ENCODE measurements around the gene TRAF3IP1.

Gene TRAF3IP1

DNA sequence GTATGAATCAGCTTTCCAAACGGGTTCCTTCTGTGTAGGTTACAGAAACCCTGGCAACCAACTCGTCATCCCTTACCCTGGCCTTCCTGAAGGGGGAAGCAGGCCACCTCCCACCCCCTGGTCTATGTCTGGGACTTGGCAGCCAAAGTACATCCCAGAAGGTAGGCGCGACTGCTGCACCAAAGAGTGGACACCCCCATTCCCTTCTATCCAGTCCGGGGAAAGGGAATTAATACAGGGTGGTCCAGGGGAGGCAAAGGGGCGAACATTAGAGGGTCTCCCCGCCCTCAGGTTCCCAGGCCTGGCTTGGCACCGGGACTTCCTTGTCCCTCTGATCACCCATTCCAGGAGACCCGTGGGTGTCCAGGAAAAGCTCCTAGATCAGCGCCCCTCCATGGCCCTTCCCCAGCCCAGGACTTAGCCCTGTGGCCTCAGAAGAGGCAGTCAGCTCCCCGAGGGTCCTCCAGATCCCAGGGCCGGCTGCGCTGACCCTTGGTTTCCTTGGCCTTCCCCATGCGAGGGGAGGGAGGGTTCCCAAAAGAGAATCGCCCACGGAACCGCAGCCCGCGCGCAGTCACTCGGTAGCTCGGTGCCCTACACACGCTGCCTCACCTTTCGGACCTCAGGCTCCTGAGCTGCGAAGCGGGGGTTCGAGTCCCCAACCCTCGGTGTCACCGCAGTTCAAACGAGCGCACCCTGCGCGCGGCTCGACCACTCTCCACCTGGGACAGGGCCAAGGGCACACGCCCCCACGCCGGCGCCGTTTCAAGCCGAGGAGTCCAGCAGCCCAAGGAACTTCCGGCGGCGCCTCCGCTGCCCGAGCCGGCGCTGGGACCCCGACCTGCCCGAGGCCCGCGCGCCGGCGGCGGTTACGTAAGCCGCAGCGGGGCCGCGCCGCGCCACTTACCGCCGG, 32.3 kb upstream of the TRAF3IP1 start, which contains the start of gene PER2:
PER2 (minus strand) TSS at position 874 of the 913 bp plus-strand sequence. CDS start 10,674 bp downstream, outside the sequence.
- DNase-seq: peak; percentile 34

DNA sequence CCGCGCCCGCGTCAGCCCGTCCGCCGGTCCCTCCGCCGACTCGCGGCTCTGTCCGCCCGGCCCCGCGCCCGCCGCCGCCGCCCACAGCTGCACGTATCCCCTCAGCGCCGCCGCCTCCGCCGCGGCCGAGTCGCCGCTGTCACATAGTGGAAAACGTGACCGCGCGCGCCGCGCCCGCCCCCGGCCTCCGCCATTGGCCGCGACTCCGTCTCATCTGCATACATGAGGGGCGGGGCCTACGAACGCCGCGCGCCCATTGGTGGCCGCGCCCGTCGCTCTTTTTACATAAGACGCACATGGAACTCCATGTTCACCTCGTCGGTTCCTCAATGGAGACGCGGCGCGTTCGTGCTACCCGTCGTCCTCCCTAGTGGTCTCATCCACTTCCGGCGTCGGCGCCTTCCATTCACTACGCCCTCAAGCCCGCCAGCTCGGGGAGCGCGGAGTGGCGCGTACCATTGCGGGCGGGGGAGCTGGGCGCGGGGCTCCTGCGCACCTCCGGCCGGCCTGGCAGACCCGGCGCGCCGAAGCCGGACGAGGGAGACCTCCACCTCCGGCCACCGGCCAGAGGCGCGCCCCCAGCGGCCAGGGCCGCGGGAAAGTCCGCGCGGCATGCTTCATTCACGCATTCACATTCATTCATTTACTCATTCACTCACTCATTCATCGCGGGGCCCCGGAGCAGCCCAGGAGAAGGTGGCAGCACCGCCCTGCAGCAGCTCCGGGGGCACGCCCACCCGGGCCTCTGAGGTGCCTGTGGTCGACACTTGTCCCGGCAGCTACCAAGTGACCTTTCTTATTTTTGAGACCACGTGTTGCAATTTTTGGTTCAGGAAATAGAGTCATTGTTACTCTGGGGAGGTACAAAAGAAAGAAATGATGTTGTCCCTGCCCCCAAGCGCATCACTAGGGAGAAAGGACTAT, 31.4 kb upstream of the TRAF3IP1 start:
- DNase-seq: peak; percentile 99

DNA sequence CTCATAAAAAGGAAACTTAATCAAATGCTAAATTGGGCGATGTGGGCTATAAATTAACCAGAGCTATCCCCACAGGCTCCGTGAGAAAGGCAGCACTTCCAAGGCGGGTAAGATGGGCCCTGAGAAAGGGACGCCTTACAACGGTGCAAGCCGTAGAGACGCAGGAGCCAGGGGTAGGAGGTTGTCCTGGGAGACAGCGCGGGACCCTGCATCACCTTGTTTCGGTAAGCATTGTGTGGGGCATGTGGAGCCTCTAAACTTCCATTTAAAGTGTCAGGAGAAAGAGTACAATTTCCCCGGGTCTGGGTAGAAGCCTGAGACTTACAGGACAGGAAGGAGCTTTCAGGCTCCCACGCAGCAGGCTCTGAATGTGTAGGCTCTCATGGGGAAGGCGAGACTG, 30.7 kb upstream of the TRAF3IP1 start:
- DNase-seq: no peak

DNA sequence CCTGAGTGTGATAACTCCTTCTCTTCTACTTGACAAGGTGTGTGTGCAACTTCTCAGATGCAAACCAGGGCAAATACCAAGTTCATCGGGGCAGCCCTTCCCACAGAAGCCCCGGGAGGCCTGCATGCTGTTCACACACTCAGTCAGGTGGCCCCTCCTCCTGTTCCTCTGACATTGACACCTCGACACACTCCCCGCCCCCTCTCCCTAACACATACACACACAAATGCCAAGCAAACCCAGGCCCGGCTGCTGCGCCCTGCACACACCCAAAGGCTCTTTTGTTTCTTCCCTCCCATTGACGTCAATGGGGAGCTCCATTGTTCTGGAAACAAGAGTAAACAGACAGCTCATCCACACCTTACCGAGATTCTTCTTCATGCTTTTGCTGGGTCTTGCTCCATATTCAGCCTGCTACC, 30.2 kb upstream of the TRAF3IP1 start:
- no peak for DNase-seq

DNA sequence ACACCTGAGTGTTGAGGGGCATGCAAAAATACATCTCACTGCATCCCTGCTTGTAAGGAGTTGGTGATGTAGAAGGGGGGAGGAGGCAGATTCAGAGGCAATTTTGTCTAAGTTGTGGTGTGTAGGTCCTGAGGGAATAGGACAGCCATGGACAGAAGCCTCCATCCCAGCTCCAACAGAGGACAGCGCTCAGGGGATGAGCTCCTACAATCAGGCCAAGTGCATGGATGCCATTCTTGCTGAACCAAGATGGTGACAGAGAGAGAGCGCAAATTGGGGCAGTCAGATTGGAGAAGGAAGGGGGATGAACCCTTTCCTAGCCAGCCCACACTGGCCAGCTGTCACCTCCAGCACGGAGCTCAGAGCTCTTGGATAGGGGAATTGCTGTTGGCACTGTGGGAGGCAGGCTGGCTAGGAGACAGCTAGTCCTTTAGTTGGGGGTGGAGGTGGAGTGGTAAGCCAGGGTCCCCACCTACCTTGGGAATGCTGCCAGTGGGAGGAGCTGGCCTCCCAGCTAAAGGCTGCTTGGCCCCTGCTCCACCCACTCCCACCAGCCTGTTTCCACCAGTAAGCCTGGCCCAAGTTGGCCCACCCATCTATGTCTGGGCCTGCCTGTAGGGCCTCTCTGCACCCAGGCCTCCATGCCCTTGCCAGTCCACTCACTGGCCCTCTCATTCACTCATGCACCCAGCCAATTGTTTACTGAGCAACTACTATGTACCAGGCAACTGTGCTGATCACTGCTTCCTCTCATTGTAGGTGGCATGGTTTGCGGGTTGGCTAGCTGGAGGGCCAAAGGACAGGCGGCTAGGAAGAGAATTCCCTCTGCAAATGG, 29.4 kb upstream of the TRAF3IP1 start:
- DNase-seq: no peak

DNA sequence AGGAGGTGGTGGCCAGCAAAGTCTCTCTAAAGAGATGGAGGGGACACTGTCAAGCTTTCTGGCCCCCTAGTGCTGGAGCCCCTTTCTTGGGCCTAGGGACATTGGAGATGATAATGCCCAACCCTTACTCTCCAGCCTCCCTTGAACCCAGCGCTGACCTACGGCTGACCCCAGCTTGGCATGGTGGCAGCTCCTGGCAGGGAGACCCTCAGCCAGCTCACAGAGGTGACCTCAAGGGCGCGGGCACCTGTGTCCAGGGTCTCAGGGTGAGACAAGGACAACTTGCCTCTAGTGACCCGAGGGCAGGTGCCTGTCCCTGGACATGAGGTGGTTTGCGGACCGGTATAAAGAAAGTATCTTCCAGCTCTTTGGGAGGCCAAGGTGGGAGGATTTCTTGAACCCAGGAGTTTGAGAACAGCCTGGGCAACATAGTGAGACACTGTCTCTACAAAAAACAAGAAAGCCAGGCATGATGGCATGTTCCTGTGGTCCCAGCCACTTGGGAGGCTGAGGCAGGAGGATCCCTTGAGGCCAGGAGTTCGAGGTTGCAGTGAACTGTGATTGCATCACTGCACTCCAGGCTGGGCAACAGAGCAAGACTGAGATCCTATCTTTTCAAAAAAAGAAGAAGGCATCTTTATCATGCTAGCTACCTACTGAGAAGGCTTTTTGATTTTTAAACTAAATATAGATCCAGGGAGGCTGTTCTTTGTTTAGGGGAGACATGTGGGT, 28.6 kb upstream of the TRAF3IP1 start:
- DNase-seq: no peak

DNA sequence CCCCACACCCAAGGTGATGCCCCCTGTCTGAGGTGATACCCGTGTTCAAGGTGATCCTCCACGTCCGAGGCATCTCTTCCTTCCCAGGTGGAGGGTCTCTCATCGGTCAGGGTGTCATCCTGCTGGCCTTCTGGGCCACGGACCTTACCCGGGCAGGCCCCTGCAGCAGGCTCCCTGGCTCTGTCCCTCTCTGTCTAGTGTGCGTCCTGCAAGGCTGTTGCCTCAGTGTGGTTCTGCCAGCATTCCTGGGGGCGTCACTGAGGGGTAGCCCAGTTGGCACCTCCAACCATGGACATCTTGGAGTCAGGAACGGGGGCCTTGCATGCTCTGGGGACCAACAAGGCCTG, 26.3 kb upstream of the TRAF3IP1 start:
- DNase-seq: no peak

DNA sequence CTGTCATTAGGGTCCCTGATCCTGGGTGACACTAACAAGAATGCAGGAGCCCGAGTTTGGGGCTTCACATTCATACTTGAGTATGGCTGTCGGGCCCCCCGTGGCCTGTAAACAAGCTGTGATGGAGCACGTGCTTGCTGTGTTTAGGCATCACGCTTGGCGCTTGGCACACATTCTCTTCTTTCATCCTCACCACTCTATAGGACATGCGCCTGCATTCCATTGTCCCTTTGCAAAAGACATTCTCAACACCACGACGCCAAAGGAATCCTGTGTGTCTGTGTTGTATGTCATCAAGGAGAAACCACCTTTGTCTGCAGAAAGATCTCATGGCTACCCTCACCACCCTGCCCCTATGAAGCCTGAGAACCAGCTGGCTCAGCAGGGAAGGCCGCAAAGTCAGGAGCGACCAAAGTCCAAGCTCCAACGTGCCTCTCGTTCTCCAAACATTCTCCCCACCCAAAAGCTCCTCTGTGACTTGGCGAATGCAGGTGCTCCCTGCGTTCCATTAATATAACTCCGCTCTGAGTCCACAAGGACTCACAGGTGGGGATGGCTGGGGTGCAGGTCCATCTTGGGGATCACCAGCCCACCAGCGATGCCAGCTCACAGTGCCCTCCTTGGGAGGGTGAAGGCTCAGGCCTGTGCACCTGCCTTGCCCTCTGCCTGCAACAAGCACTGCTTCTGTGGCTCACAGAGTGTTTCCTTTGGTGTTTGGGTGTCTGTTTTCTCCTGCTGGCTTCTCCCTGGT, 25.8 kb upstream of the TRAF3IP1 start:
- no peak for DNase-seq

DNA sequence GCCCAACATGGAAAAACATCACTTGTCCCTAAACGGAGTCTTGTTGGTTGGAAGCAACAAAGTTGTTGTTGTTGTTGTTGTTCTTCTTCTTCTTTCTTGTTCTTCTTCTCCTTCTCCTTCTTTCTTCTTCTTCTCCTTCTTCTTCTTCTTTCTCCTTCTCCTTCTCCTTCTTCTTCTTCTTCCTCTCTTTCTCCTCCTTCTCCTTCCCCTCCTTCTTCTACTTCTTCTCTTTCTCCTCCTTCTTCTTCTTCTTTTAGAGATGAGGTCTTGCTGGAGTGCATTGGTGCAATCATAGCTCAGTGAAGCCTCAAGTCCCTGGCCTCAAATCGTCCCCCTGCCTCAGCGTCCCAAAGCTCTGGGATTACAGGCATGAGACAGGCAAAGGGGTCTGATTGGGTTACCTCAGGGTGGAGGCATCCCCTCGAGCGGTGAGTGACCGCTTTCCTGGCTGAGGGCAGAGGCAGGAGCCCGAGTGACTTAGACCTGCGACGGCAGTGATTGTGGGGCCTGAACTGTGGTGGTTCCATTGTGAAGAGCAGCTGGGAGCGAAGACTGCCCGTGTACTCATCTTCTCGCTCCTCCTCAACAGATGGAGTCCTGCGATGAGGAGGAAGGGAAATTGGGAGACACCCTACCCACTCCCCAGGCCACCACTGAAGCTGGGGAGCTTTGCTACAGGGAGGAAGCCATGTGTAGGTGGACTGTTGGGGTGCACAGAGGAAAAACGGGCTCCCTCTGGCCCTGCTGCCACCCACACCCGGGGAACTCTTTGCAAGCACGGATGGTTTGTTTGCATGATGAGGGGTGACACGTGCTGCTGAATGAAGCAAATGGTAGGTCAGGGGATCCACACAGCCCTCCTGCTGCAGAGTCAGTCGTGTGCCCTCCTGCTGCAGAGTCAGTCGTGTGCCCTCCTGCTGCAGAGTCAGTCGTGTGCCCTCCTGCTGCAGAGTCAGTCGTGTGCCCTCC, 24.9 kb upstream of the TRAF3IP1 start:
- no peak for DNase-seq

DNA sequence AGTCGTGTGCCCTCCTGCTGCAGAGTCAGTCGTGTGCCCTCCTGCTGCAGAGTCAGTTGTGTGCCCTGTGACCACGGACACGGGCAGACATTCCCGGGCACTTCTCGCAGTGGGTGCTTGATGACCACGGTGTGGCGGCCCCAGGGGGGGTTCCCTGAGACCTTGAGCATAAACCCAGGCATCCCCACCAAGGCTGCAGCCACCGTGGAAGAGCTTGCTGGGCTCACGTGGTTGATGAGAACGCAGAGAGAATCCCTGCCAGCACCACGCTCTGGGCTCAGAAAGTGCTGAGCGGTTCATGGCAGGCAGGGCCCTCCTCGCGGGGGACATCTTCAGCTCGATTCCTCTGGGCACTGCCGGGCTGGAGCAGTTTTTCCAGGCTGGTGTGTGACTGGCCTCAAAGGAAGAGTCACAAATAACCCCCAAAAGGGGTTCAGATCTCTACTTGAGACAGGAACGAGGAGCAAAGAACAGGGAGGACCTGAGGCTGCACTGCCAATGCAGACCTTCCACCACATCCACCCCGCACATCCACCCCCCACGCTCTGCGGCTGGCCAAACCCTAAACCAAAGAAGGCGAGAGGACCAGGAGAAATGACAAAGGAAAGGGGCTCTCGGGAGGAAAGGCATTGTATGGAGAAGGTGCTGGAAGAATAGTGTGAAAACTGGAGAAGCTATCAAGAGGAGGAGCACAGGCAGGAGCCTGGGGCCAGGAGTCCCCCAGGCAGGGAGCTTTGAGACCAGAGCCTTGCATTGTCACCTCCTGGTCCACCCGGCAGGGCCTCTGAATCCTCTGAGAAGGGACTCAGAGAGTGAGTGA, 23.5 kb upstream of the TRAF3IP1 start:
- no peak for DNase-seq

DNA sequence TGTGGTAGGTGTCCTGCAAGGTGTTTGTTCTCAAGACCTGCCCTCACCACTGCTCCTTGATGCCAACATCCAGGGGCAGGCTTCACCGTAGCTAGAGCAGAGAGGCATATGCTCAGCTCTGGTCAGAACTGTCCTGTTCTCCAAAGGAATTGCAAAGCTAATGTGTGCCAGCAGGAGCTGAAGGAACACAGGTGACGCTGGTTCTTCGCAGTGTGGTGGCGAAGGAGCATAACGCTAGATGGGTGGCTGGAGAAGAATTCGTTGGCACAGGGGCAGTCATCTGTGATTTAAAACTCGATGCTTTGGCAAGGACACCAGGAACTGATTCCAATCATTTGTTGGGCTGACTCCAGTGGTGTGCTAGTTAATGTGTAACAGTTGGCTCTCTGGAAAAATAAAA, 20.5 kb upstream of the TRAF3IP1 start:
- no peak for DNase-seq

DNA sequence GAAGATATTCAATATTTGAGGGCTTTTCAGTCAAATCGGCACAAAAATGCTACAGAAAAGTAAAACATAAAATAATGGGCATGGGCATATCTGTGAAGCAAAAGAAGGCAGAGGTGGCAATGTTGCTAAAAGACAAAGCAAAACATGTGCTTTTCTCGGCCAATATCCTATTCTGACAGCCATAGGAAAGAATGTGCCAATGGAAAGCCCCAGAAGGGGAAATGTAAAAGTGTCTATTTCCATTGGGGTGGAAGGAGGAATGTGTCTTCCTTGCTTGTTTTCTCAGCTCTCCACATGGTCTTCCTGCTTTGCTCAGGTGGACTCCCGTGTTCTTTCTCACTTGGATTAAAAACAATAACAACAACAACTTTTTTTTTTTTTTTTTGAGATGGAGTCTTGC, 18.2 kb upstream of the TRAF3IP1 start:
- no peak for DNase-seq

DNA sequence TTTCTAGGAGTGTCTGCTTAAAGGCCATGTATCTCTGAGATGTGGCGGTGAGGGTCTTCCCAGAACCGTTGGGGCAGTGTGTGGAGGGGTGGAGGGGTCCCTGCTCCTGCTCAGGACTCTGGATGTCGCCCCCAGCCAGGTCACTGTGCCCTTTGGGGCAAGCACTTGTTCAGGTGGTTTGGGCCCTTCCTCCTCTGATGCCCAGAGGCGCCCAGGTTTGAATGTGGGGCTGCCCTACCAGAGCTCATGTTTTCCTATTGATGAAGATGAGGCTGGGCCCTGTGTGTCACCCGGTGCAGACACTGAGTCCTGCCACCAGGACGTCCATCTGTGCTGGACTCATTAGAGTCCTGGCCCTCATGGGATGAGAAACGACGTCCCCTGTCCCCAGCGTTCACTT, 17.6 kb upstream of the TRAF3IP1 start:
- no peak for DNase-seq

DNA sequence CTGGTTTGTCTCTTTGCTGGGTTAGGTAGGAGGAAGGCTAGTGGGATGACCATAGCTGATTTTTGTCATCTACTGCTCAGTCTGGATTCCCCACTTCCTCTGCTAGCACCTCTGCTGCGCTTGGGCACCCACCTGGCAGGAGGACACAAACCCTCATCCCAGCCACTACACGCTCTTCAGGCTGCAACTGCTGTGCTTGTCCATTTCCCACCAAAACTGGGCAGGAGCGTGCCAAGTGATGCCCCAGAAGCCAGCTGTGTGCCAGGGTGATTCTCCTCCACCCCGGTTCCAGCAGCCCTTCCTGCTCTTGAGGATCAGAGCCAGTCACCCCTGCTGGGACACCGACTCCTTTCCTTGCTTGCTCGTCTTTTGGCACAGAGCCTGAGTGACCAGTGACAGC, 16.2 kb upstream of the TRAF3IP1 start:
- no peak for DNase-seq

DNA sequence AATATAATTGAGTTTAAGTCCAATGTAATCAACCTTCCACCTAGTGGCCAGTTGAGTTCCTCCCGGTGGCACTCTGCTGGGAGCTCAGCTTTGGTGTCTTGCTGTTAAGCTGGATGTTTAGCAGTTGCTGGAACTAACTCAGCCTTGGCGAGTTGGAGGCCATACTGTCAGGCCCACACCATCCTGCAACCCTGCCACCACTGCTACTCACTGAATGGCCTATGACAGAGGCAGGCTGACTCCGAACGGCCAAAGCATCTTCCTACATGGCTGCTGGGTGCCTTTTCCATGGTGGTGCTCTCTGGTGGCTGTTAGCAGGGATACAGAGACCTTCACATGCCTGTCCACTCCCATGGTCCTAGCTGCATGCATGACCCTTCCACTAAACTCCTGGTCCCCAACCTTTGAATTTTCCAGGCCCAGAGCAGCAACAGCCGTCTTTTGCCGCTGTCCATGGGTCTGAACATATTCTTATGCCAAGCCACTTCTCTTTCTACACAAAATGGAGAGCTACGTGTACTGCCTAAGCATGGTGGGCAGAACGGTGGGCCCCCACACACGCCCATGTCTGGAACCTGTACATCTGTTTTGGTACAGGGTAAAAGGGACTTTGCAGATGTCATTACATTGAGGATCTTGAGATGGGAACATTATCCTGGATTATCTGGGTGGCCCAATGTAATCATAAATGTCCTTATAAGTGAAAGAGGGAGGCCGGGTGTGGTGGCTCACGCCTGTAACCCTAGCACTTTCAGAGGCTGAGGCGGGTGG, 15.0 kb upstream of the TRAF3IP1 start:
- no peak for DNase-seq

DNA sequence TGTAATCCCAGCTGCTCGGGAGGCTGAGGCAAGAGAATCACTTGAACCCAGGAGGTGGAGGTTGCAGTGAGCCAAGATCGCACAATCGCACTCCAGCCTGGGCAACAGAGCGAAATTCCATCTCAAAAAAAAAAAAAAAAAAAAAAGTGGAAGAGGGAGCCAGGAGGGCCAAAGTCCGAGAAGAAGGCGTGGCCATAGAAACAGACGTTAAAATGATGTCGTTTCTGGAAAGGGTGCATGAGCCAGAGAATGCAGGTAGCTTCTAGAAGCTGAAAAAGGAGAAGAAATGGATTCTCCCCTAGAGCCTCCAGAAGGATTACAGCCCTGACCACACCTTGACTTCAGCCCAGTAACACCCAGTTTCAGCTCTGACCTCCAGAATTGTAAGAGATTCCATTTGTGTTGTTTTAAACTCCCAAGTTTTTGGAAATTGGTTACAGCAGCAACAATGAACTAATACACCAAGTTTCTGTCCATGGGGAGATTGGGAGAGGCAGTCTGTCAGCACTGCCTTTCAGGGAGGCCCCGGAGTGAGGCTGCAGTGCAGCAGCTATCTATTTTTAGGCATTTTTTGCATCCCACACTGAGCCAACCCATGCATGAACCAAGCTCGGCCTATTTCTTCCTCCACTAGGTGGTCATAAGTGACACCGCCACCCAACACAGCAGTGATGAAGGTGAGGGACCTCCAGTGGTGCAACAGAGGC, 14.2 kb upstream of the TRAF3IP1 start:
- no peak for DNase-seq

DNA sequence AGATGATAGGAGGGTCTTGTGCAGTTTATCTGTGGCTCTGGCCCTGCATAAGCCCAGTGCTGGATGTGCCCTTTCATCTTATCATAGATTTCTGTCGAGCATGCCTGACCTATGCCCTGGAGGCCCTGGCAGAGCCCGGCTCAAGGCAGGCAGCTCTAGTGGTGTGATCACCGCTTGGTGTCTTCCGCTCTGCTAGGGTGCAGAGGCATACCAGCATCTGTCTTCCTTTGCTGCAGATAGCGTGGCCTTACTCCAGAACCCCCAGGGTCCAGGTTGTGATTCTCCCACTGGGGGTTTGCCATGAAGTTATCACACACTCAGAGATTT, 13.7 kb upstream of the TRAF3IP1 start:
- no peak for DNase-seq

DNA sequence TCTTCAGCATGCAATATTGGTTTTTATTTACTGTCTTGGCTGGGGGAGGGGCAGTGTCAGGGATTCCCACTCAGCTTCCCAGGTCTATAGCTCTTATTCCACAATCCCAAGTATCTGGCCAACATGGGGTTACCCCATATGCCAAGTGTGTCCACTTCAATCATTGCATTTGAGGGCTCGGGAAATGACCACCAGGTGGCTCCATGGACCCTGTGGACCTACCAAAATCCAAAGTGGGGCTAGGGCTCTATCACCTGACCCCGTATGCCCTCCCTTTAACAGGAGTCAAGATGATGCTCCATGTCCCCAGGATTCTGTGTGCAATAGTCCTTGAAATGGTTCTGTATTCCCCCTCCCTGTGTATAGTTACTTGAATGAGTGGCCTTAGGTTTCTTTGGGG, 12.1 kb upstream of the TRAF3IP1 start:
- DNase-seq: no peak

All from OCI-M1 (cell line).